GM19023 (cell line): ENCODE data around the gene CNN2.

ENCODE experiments used
- ATAC-seq: cut with Tn5 transposase; IDR thresholded peaks from one replicate; pipeline ENCODE4 v1.9.1; 2021; ENCODE audit warnings: mild to moderate bottlenecking, moderate library complexity; ENCODE audit not compliant: unreplicated experiment

CNN2 gene

DNA sequence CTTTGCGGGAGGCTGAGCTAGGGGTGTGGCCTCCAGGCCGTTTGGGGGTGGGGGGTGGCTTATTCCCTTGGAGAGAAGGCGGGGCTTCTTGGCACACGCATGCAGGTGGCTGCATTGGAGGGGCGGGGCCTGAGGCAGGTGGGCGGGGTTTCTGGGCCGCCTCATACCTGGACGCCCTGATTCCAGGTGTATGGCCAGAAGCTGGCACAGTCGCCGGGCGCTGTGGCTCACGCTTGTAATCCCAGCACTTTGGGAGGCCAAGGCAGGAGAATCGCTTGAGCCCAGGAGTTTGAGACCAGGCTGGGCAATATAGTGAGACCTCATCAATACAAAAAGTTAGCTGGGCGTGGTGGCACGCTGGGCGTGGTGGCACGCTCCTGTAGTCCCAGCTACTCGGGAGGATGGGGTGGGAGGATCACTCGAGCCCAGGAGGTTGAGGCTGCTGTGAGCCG, 21.3 kb downstream of the CNN2 start:
- ATAC-seq: no peak

DNA sequence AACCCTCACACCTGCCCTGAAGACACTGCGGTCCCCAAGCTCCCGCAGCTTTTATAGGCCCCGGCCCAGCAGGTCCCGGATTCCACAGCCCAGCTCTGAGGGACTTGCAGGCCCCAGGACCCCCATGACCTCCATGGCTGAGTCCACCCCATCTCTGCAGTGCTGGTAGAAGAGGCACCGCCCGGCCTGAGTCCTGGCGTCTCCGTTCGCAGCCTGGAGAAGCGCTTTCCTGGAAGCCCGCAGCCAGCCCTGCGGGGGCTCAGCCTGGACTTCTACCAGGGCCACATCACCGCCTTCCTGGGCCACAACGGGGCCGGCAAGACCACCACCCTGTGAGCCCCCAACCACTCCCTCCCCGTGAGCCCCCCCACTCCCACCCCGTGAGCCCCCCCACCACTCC, 22.7 kb downstream of the CNN2 start:
- no peak for ATAC-seq

DNA sequence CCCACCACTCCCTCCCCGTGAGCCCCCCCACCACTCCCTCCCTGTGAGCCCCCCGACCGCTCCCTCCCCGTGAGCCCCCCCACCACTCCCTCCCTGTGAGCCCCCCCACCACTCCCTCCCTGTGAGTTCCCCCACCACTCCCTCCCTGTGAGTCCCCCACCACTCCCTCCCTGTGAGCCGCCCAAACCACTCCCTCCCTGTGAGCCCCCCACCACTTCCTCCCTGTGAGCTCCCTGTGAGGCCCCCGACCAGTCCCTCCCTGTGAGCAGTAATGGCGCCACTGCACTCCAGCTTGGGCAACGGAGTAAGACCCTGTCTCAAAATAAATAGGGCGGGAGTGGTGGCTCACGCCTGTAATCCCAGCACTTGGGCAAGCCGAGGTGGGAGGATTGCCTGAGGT, 23.4 kb downstream of the CNN2 start:
- no peak for ATAC-seq

DNA sequence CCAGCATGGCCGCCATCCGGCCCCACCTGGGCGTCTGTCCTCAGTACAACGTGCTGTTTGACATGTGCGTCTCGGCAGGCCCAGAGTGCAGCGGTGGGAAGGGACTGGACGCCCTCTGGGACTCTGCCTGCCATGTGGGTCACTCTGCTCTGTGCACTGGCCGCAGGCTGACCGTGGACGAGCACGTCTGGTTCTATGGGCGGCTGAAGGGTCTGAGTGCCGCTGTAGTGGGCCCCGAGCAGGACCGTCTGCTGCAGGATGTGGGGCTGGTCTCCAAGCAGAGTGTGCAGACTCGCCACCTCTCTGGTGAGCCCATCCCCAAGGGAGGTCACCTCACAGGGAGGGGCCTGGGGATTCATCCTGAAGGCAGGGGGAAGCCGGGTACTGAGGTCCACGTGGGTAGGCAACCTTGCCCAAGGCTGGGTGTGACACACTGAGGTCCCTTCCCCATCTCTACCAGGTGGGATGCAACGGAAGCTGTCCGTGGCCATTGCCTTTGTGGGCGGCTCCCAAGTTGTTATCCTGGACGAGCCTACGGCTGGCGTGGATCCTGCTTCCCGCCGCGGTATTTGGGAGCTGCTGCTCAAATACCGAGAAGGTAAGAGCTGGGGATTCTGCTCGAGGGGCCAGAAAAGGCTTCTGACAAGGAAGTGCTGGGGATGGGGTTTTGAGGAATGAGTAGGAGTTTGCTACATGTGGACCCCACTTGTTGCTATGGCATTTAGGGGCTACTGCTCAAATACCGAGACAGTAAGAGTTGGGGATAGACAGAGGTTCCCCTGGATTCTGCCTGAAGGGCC, 24.8 kb downstream of the CNN2 start:
- ATAC-seq: no peak

DNA sequence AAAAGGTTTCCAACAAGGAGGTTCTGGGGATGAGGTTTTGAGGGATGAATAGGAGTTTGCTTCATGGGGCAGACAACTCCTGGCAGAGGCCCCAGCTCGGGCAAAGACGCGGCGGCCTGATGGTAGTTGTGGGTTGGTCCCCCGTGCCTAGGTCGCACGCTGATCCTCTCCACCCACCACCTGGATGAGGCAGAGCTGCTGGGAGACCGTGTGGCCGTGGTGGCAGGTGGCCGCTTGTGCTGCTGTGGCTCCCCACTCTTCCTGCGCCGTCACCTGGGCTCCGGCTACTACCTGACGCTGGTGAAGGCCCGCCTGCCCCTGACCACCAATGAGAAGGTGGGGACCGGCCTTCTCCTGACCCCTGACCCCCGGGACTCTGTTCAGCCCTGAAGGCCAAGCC, 25.4 kb downstream of the CNN2 start:
- ATAC-seq: no peak

DNA sequence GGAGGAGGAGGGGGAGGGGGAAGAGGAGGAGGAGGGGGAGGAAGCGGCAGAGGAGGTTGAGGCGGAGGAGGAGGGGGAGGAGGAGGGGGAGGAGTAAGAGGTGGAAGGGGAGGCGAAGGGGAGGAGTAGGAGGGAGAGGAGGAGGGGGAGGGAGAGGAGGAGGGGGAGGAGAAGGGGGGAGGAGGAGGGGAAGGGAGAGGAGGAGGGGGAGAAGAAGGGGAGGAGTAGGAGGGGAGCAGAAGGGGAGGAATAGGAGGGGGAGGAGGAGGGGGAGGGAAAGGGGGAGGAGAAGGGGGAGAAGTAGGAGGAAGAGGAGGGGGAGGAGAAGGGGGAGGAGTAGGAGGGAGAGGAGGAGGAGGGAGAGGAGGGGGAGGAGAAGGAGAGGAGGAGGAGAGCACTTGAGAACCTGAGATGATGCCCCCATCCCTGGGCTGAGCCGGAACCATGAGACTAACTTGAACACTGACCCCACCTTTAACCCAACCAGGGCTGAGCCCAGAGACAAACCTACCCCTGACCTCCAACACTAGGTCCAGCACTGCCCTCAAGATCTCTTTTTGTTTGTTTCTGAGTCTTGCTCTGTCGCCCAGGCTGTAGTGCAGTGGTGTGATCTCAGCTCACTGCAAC, 26.1 kb downstream of the CNN2 start:
- no peak for ATAC-seq

DNA sequence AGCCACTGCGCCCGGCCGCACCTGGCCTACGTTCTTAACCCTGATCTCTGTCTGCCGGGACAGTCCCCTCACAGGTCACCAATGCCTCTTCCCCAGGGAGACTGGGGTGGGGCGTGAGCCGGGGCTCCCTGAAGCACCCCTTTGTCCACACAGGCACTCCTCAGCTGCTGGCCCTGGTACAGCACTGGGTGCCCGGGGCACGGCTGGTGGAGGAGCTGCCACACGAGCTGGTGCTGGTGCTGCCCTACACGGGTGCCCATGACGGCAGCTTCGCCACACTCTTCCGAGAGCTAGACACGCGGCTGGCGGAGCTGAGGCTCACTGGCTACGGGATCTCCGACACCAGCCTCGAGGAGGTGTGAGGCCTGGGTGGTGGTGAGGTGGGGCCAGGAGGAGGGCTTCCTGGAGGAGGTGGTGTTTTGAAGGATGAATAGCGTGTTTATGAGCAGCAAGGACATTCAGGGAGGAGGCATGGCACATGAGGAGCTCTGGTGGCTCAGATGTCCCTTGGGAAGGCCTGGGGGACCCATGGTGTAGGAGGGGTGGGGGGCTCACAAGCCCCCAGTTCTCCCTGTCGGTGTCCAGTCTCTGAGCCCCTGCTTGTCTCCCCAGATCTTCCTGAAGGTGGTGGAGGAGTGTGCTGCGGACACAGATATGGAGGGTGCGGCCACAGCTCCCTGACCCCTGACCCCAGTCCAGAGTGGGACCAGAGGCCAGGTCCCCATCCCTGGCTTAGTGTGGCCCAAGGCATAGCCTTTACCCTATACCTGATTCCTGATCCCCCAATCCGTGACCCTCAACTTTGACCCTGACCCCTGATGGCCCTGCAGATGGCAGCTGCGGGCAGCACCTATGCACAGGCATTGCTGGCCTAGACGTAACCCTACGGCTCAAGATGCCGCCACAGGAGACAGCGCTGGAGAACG, 27.0 kb downstream of the CNN2 start:
- no peak for ATAC-seq

DNA sequence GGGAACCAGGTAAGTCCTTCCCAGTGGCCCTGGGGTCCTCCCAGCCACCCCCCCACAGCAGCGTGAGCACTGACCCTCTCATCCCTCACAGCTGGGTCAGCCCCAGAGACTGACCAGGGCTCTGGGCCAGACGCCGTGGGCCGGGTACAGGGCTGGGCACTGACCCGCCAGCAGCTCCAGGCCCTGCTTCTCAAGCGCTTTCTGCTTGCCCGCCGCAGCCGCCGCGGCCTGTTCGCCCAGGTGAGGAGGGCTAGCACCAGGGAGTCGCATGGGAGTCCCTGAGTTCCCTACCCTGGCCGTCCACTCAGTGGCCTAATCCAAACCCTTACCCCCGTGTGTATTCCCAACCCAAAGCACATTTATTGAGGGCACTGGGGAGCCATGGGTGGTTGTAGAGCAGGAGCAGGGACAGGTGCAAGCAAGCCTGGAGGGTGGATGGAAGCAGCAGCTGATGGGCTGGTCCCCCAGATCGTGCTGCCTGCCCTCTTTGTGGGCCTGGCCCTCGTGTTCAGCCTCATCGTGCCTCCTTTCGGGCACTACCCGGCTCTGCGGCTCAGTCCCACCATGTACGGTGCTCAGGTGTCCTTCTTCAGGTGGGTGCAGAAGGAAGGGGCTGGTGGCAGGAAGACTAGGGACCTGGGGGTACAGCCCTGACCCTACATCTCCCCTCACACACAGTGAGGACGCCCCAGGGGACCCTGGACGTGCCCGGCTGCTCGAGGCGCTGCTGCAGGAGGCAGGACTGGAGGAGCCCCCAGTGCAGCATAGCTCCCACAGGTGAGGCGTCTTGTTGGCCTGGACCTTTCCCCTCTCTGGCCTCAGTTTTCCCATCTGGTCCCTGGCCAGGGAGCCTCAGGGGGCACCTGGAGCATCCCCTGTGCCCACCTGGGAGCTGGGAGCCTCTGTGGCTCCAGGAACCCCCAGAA, 28.0 kb downstream of the CNN2 start:
- ATAC-seq: no peak

DNA sequence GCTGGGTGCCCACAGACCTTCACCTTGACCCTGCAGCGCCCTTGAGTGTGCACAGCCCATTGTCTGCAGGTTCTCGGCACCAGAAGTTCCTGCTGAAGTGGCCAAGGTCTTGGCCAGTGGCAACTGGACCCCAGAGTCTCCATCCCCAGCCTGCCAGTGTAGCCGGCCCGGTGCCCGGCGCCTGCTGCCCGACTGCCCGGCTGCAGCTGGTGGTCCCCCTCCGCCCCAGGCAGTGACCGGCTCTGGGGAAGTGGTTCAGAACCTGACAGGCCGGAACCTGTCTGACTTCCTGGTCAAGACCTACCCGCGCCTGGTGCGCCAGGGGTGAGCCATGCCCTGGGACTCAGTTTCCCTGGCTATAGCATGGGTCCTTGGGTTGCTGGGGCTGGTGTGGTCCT, 28.6 kb downstream of the CNN2 start:
- no peak for ATAC-seq

DNA sequence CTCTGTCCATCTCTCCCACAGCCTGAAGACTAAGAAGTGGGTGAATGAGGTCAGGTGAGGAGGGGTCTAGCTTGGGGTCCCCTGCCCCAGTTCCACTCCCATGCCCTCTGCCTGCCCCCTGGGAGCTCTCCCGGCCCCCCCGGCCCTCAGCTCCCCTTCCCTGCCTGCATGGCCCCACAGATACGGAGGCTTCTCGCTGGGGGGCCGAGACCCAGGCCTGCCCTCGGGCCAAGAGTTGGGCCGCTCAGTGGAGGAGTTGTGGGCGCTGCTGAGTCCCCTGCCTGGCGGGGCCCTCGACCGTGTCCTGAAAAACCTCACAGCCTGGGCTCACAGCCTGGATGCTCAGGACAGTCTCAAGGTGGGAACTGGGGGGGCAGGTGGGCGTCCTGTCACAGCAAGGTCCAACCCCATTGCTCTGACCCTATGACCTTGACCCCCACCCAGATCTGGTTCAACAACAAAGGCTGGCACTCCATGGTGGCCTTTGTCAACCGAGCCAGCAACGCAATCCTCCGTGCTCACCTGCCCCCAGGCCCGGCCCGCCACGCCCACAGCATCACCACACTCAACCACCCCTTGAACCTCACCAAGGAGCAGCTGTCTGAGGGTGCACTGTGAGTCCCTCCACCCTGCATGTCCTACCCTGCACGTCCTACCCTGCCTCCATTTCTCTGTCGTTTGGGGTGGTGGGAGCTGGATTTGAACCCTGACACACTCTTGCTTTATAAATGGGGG, 29.6 kb downstream of the CNN2 start:
- ATAC-seq: no peak

DNA sequence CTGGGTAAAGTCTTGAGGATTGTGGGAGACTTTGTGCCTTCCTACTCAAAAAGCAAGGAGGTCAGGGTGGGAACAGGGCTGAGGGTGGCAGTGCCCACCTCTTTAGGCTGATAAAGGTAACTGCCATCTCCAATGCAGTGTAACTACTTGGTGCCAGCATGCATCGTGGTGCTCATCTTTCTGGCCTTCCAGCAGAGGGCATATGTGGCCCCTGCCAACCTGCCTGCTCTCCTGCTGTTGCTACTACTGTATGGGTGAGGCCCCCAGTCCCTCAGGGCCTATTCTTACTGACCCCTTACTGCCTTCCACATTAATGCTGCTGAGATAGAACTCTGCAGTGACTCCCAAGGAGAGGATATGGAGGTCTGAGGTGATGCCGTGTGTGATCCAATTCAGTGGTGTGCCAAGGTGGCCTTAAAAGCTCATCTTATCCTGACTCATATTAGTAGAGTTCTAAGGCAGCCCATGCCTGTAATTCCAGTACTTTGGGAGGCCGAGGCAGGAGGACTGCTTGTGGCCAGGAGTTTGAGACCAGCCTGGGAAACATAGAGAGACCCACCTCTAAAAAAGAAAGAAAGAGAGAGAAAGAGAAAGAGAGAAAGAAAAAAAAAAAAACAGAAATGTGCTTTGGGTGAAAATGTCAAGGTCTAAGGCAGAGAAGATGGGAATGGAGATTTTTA, 30.9 kb downstream of the CNN2 start:
- no peak for ATAC-seq

DNA sequence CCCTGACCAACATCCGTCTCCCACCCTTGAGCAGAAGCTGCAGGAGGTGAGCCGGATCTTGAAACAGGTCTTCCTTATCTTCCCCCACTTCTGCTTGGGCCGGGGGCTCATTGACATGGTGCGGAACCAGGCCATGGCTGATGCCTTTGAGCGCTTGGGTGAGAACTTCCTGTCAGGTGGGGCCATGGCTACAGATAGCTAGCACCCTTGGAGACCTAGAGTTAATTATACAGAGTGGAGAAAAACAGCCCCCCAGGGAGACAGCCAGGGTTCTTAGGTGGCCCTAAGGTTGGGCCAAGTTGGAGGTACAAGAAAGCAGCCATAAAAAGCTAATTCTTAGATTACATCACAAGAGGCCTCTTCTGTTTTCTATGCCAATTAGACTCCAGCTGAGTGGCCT, 31.7 kb downstream of the CNN2 start:
- no peak for ATAC-seq

DNA sequence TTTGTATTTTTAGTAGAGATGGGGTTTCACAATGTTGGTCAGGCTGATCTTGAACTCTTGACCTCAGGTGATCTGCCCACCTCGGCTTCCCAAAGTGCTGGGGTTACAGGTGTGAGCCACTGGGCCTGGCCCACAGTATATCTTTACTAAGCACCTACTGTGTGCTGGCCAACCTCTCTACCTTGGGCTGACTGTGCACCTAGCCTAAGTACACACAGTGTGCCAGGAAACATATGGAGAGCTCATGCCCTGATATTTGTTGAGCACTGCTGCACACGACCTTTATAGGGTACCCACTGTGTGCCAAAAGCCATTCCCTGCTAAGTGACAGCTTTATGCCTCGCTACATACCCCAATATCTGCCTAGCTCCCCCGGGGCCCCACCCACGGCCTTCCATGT, 34.3 kb downstream of the CNN2 start:
- no peak for ATAC-seq

DNA sequence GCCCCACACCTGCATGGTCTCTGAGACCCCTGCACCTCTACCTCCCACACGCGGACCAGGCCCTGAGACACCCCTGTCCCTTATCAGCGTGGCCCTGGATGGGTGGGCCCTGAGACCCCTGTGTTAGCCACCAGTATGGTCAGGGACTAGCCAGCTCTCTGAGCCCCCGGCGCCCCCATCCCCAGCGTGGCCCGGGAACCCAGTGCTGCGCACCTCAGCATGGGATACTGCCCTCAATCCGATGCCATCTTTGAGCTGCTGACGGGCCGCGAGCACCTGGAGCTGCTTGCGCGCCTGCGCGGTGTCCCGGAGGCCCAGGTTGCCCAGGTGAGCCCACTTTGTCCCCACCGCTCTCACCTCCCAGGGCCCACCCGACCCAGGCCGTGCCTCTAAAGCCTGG, 35.6 kb downstream of the CNN2 start:
- no peak for ATAC-seq

DNA sequence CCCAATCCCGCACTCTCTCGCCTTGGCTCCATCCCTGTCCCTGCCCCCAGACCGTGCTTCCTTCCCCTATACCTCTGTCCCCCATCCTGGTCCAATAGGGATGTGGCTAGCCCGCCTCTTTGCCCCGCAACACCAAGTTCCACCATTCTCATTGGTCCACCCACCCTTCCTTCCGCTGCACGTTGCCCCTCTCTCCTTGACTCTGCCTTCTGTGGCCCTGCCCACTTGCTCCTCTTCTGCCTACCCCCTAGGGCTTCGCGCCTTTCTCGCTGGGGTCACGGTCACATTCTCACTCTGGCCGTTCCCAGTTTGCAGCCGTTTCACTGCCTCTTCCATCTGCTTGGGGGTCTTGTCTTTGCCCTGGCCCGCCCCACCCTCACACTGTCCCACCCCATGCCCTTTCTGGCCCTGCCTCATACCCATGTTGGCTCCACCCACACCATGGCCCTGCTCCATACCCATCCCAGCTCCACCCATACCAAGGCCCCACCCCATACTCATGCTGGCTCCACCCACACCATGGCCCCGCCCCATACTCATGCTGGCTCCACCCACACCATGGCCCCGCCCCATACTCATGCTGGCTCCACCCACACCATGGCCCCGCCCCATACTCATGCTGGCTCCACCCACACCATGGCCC, 36.1 kb downstream of the CNN2 start:
- ATAC-seq: no peak

DNA sequence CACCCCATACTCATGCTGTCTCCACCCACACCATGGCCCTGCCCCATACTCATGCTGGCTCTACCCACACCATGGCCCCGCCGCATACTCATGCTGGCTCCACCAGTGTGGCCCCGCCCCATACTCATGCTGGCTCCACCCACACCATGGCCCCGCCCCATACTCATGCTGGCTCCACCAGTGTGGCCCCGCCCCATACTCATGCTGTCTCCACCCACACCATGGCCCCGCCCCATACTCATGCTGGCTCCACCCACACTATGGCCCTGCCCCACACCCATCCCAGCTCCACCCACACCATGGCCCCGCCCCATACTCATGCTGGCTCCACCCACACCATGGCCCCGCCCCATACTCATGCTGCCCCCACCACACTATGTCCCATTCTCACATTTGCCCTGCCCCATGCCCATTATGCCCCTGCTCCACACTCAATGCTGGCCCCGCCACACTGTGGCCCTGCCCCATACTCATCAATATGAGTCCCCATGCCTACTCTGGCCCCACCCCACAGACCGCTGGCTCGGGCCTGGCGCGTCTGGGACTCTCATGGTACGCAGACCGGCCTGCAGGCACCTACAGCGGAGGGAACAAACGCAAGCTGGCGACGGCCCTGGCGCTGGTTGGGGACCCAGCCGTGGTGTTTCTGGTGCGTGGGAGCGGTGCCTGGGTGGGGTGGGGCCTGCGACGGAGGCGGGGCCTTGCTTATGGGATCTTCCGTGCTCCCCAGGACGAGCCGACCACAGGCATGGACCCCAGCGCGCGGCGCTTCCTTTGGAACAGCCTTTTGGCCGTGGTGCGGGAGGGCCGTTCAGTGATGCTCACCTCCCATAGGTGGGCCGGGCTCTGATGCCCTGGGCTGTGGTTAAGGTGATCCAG, 36.9 kb downstream of the CNN2 start:
- no peak for ATAC-seq

DNA sequence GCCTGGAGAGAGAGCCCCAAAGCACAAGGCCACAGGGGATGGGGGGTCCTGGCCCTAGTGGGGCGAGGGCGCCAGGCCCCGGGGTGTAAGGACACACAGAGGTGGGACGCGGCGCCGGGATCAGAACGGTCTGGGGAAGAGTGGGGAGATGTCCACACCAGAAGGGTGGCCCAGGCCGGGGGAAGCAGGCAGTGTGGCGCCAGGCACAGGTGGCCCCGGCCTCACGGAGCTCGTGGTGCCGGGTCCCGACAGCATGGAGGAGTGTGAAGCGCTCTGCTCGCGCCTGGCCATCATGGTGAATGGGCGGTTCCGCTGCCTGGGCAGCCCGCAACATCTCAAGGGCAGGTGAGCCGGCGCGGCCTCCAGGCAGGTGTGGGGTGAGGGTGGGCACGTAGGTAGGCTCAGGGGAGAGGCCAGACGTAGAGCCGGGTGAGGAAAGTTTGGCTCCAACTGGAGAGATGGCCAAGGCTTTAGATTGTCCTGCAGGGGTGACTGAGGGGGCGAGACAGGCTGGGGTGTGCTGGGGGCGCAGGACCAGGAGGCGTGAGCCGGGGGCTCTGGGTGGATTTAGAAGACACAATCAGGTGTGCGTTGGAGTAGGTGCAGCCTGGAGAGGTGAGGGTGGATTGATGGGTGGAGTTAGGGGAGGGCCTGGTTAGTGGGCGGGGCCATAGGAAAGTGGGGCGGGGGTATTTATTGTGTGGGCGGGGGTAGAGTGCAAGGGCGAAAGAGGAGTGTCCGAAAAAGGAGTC, 37.7 kb downstream of the CNN2 start:
- ATAC-seq: no peak
